ENCODE measurements around the gene ZNF358. TPM values are rescaled to one million over a fixed set of nuclear protein-coding genes. Genes with fewer than 3 reads are reported as not detected.
A peak's percentile ranks its signal among the peaks of the same experiment; 100 is the strongest.

Gene ZNF358
- total RNA-seq, result 100 to 1,000 TPM in 2 of 4 donors, 10 to 100 TPM in 2; 69.8 to 139 (median 116) TPM

GRCh38 chr19:7515645-7516151 is at the start of gene ZNF358:
Gene ZNF358, plus strand, starts transcription at chr19:7516103. Its CDS starts 3,140 bp downstream, at chr19:7519243.
- intact Hi-C loops (cut with DNase I; ENCODE audit: low total_unique reads), result loop anchor here (2.0 kb wide), 1 partner anchor 19 kb away; the partner anchor contains the start of gene PNPLA6

GRCh38 chr19:7467009-7467989 is 48.6 kb upstream of the ZNF358 start:
- in situ Hi-C loops (cut with MboI; ENCODE audit: low sequenced_read_pairs in 4 of 4) (no loop called here), intact Hi-C loops (cut with DNase I; ENCODE audit: low total_unique reads) (no loop called here)
- H3K27me3 ChIP-seq, result no peaks in the 10 kb centered on the region
- H3K9me3 ChIP-seq, result no peaks in the 10 kb centered on the region
- ATAC-seq, result no peak
- no peak for DNase-seq
- no peak overlapping the region for H3K27ac ChIP-seq
- H3K4me3 ChIP-seq, result no peak overlapping the region
- no peaks in the 10 kb centered on the region for H3K4me1 ChIP-seq
- TF ChIP-seq CTCF (IDR thresholded peaks at IDR 0.05 in 4 of 5, conservative IDR thresholded peaks at IDR 0.05 in 1 of 5) (no peak), POLR2A (IDR thresholded peaks at IDR 0.05) (no peak)
- H3K36me3 ChIP-seq, result peaks cover 0 to 72% of the 10 kb centered on the region in 2 donors

More at GRCh38 chr19:7515645-7516151, at the start of gene ZNF358:
- peaks cover 9 to 14% of the 10 kb centered on the region in 2 donors for H3K4me1 ChIP-seq
- peak within 1 kb of the TSS; percentile 71 to 82 (median 76) for H3K4me3 ChIP-seq
- in situ Hi-C loops (cut with MboI; ENCODE audit: low sequenced_read_pairs in 4 of 4), result no loop called here
- H3K27ac ChIP-seq, result peak within 1 kb of the TSS; percentile 78 to 87 (median 84)
- H3K27me3 ChIP-seq, result no peaks in the 10 kb centered on the region
- TF ChIP-seq POLR2A (IDR thresholded peaks at IDR 0.05), result no peak
- no peak for TF ChIP-seq CTCF (IDR thresholded peaks at IDR 0.05 in 4 of 5, conservative IDR thresholded peaks at IDR 0.05 in 1 of 5)
- ATAC-seq, result peak; percentile 71 to 81
- peak; percentile 36 to 55 for DNase-seq
- no peaks in the 10 kb centered on the region for H3K36me3 ChIP-seq
- H3K9me3 ChIP-seq, result no peaks in the 10 kb centered on the region

- TF ChIP-seq POLR2A (IDR thresholded peaks at IDR 0.05) (no peak), CTCF (IDR thresholded peaks at IDR 0.05 in 4 of 5, conservative IDR thresholded peaks at IDR 0.05 in 1 of 5) (no peak)
- peaks cover 0 to 59% of the 10 kb centered on the region in 2 donors for H3K36me3 ChIP-seq
- ATAC-seq (no peak), DNase-seq (no peak)
- in situ Hi-C loops (cut with MboI; ENCODE audit: low sequenced_read_pairs in 4 of 4), result no loop called here
- H3K4me3 ChIP-seq, result no peak overlapping the region
- H3K27me3 ChIP-seq, result no peaks in the 10 kb centered on the region
- H3K27ac ChIP-seq, result no peak overlapping the region
- H3K4me1 ChIP-seq, result no peaks in the 10 kb centered on the region
- no peaks in the 10 kb centered on the region for H3K9me3 ChIP-seq
- intact Hi-C loops (cut with DNase I; ENCODE audit: low total_unique reads), result no loop called here
Observed at GRCh38 chr19:7468840-7469239, 47.1 kb upstream of the ZNF358 start.

- Histone ChIP-seq H3K27ac (no peak overlapping the region), H3K4me1 (no peaks in the 10 kb centered on the region), H3K4me3 (no peak overlapping the region), H3K27me3 (no peaks in the 10 kb centered on the region), H3K36me3 (peaks cover 0 to 50% of the 10 kb centered on the region in 2 donors), H3K9me3 (no peaks in the 10 kb centered on the region)
- in situ Hi-C loops (cut with MboI; ENCODE audit: low sequenced_read_pairs in 4 of 4), result no loop called here
- ATAC-seq (no peak), DNase-seq (no peak)
- intact Hi-C loops (cut with DNase I; ENCODE audit: low total_unique reads), result no loop called here
- TF ChIP-seq CTCF (IDR thresholded peaks at IDR 0.05 in 4 of 5, conservative IDR thresholded peaks at IDR 0.05 in 1 of 5) (no peak), POLR2A (IDR thresholded peaks at IDR 0.05) (no peak)
Observed at GRCh38 chr19:7469669-7470285, 46.1 kb upstream of the ZNF358 start.
